K562 (cell line): ENCODE results near the gene NAGPA. TPM values are rescaled to one million over a fixed set of nuclear protein-coding genes. Genes with fewer than 3 reads are reported as not detected.

Experiments used
- ATAC-seq: fragments of 200-7000 bp; cut with Tn5 transposase; 3 replicates; pipeline ENCODE4 v1.9.1; 2020; ENCODE audit warnings: moderate library complexity
- BruUV-seq: library from RNA; stranded (reverse); fragments of 400-500 nt; replicated peaks from 2 replicates; lab custom pipeline; 2021; lab: Mats Ljungman, UMichigan
- CTCF ChIA-PET: fragments of 300-600 bp; formaldehyde crosslinking; extraction: SDS; loops from one replicate; lab custom pipeline; 2021; ENCODE audit warnings: low intra/inter-chr PET ratio; lab: Yijun Ruan, JAX
- POLR2A ChIA-PET: fragments of 300-600, 350-650 bp; sonication (Branson Sonifier 250); formaldehyde crosslinking; extraction: SDS; loops from one replicate; lab custom pipeline; 2021; ENCODE audit warnings: antibody characterized with exemption, inconsistent platforms; lab: Yijun Ruan, JAX
- DNase-seq, 4 experiments: peaks; one replicate each; pipeline versions ENCODE4 v3.0.0 to v3.0.0-alpha.2; 2011 to 2018; ENCODE audit warnings: low spot score in 3 of 4, mixed read lengths in 3 of 4; ENCODE audit errors: extremely low read depth in 1 of 4
- FAIRE-seq: peaks from 2 replicates; lab custom pipeline; 2011; peaks lifted over from hg19 to GRCh38; lab: Jason Lieb, UNC
- H2AFZ ChIP-seq: 2 replicates; pipeline ENCODE4 v1.6.0; 2011; ENCODE audit warnings: low read depth, low read length, control low read depth, inconsistent platforms
- H3K27ac ChIP-seq: fragments of 200-600 bp; 3 replicates; pipeline ENCODE4 v1.8.0; 2011; ENCODE audit warnings: low read depth, mild to moderate bottlenecking, control low read depth, inconsistent platforms, low read length, moderate library complexity, mixed read lengths; ENCODE audit errors: extremely low read depth
- H3K27me3 ChIP-seq, 2 experiments: fragments of 300-600 bp in 1 of 2; 2 replicates in 1 of 2; 3 replicates in 1 of 2; pipeline versions ENCODE4 v1.6.0 to v1.8.0; 2011; ENCODE audit warnings: inconsistent platforms in 2 of 2, low read length in 2 of 2, mild to moderate bottlenecking in 1 of 2, mixed read lengths in 1 of 2, moderate library complexity in 1 of 2; ENCODE audit not compliant: control insufficient read depth in 2 of 2, insufficient read depth in 2 of 2
- H3K36me3 ChIP-seq: fragments of 300-600 bp; 3 replicates; pipeline ENCODE4 v1.8.0; 2011; ENCODE audit warnings: mild to moderate bottlenecking, low read length, inconsistent platforms; ENCODE audit not compliant: control insufficient read depth, insufficient read depth
- H3K4me1 ChIP-seq, 2 experiments: fragments of 200-600 bp in 1 of 2; replicated peaks in 1 of 2; 2 replicates in 1 of 2; 3 replicates in 1 of 2; pipeline versions ENCODE4 v1.5.1 to v1.8.0; 2011; ENCODE audit warnings: inconsistent platforms in 2 of 2, low read length in 2 of 2, mild to moderate bottlenecking in 1 of 2, mixed read lengths in 1 of 2, moderate library complexity in 1 of 2; ENCODE audit not compliant: control insufficient read depth in 2 of 2, insufficient read depth in 2 of 2
- H3K4me2 ChIP-seq: 2 replicates; pipeline ENCODE4 v1.6.1; 2011; ENCODE audit warnings: low read length, control low read depth, inconsistent platforms, mixed read lengths; ENCODE audit not compliant: insufficient read depth
- H3K4me3 ChIP-seq: fragments of 200-600 bp; sonication (generic), shearing (Covaris generic); 2 replicates; pipeline ENCODE4 v1.5.1; 2016; ENCODE audit warnings: control low read depth, inconsistent platforms
- H3K79me2 ChIP-seq: fragments of 200-600 bp; 3 replicates; pipeline ENCODE4 v1.8.0; 2011; ENCODE audit warnings: low read length, inconsistent platforms; ENCODE audit not compliant: control insufficient read depth, insufficient read depth
- H3K9ac ChIP-seq, 2 experiments: 2 replicates each; pipeline versions ENCODE4 v1.6.0 to v1.6.1; 2011; ENCODE audit warnings: low read depth in 2 of 2, low read length in 2 of 2, control low read depth in 1 of 2, inconsistent platforms in 1 of 2, mild to moderate bottlenecking in 1 of 2, mixed read lengths in 1 of 2; ENCODE audit not compliant: insufficient read depth in 1 of 2
- H3K9me1 ChIP-seq: one replicate; pipeline ENCODE4 v1.6.0; 2011; ENCODE audit warnings: inconsistent platforms, mild to moderate bottlenecking, low read length, moderate library complexity; ENCODE audit not compliant: control insufficient read depth, insufficient read depth
- H3K9me3 ChIP-seq: replicated peaks from 2 replicates; pipeline ENCODE4 v1.5.1; 2011; ENCODE audit warnings: low read depth, low read length, inconsistent platforms; ENCODE audit not compliant: control insufficient read depth, insufficient read depth
- H4K20me1 ChIP-seq: replicated peaks from 2 replicates; pipeline ENCODE4 v1.6.1; 2011; ENCODE audit warnings: low read length, inconsistent platforms, mixed read lengths; ENCODE audit not compliant: control insufficient read depth, insufficient read depth
- ARHGAP35 ChIP-seq: fragments of 450-650 bp; IDR thresholded peaks from 2 replicates; pipeline ENCODE4 v1.6.1; 2018; ENCODE audit not compliant: partially characterized antibody
- ATF6 ChIP-seq: sonication (generic); formaldehyde crosslinking; IDR thresholded peaks from 2 replicates; pipeline ENCODE4 v1.4.0; 2020; ENCODE audit warnings: mild to moderate bottlenecking, missing genetic modification reagents
- CBFB ChIP-seq: sonication (generic); formaldehyde crosslinking; IDR thresholded peaks from 2 replicates; pipeline ENCODE4 v1.4.0; 2020; ENCODE audit warnings: mild to moderate bottlenecking, missing genetic modification reagents
- HNRNPLL ChIP-seq: fragments of 200-400 bp; formaldehyde crosslinking; IDR thresholded peaks from 2 replicates; pipeline ENCODE4 v1.6.1; 2017; ENCODE audit warnings: low read length, low read depth, mild to moderate bottlenecking; ENCODE audit not compliant: poor library complexity, severe bottlenecking
- JUND ChIP-seq, 2 experiments: IDR thresholded peaks; 2 replicates in 1 of 2; 3 replicates in 1 of 2; pipeline ENCODE4 v1.6.1; 2011; ENCODE audit warnings: borderline replicate concordance in 2 of 2, low read depth in 2 of 2, low read length in 2 of 2, improper control_type of control experiment in 1 of 2, missing biosample characterization in 1 of 2, missing genetic modification characterization in 1 of 2, missing genetic modification reagents in 1 of 2
- KLF13 ChIP-seq: fragments of 450-650 bp; IDR thresholded peaks from 2 replicates; pipeline ENCODE4 v1.6.1; 2016; ENCODE audit warnings: missing genetic modification characterization, low read depth, mild to moderate bottlenecking, missing compliant biosample characterization, moderate library complexity, borderline replicate concordance
- MAFF ChIP-seq: IDR thresholded peaks from 2 replicates; pipeline ENCODE4 v1.6.1; 2012; ENCODE audit warnings: low read length, improper control_type of control experiment
- MBD1 ChIP-seq: fragments of 250-450 bp; sonication (Bioruptor Pico); IDR thresholded peaks from 2 replicates; pipeline ENCODE4 v1.8.0; 2022; ENCODE audit warnings: inconsistent platforms
- MEF2D ChIP-seq: conservative IDR thresholded peaks from 2 replicates; pipeline ENCODE4 v1.6.1; 2016; ENCODE audit warnings: low read depth, missing genetic modification characterization, missing compliant biosample characterization
- POLR2H ChIP-seq: IDR thresholded peaks from 2 replicates; pipeline ENCODE4 v1.6.1; 2016; ENCODE audit warnings: missing genetic modification characterization, low read depth, mild to moderate bottlenecking, control low read depth, missing compliant biosample characterization, moderate library complexity
- U2AF1 ChIP-seq: fragments of 200-400 bp; formaldehyde crosslinking; optimal IDR thresholded peaks from 2 replicates; pipeline ENCODE3; 2017; ENCODE audit warnings: mild to moderate bottlenecking, low read depth, low read length, moderate library complexity
- ZFX ChIP-seq: sonication (generic); formaldehyde crosslinking; IDR thresholded peaks from 2 replicates; pipeline ENCODE4 v1.8.0; 2022; ENCODE audit warnings: mild to moderate bottlenecking, missing genetic modification reagents, moderate library complexity
- WGBS: fragments of 100-300 bp; shearing (Covaris generic); methylation state at CpG from one replicate; pipeline ENCODE4 v1.1.6; 2016; ENCODE audit warnings: low coverage, mixed read lengths; ENCODE audit not compliant: insufficient coverage; ENCODE audit errors: missing lambda C conversion rate; 5-methylcytosine and 5-hydroxymethylcytosine counted together
- in situ Hi-C: fragments of 300-500 bp; cut with MboI; formaldehyde crosslinking; loops from 4 replicates; pipeline ENCODE4 v1.15.0; 2018; ENCODE audit warnings: inconsistent platforms, mixed read lengths
- intact Hi-C: fragments of 100-400 bp; cut with micrococcal nuclease; formaldehyde crosslinking; loops from 2 replicates; pipeline ENCODE4 v1.14.2; 2022
- polyA plus RNA-seq, 8 experiments: library from polyadenylated mRNA; depleted of rRNA in 4 of 8; stranded (reverse) in 5 of 8; unstranded in 3 of 8; fragments of >200 nt; fragmentation: Nextera tagmentation in 2 of 8; fragmentation: Illumina TruSeq in 1 of 8; extraction: Ambion mirVana in 2 of 8; extraction: Trizol in 1 of 8; gene quantifications; 2 replicates each; pipeline versions ENCODE4 v1.2.1 to v1.2.3, GENCODE V29; 2011 to 2014; ENCODE audit warnings: inconsistent platforms in 1 of 8, missing spikeins in 1 of 8
- total RNA-seq, 7 experiments: library from RNA; depleted of rRNA in 6 of 7; stranded (reverse); fragments of >200 nt in 6 of 7; fragmentation: Illumina TruSeq in 2 of 7; extraction: Trizol in 2 of 7; gene quantifications; 2 replicates each; pipeline versions ENCODE4 v1.2.1 to v1.2.3, GENCODE V29; 2011 to 2021; ENCODE audit warnings: low replicate concordance in 1 of 7
- TF ChIP-seq, protein P1 (sequence below): fragments of 450-650 bp; conservative IDR thresholded peaks from 2 replicates; pipeline ENCODE4 v1.6.1; 2016; ENCODE audit warnings: missing genetic modification characterization, low read depth, mild to moderate bottlenecking, control low read depth, missing compliant biosample characterization
- TF ChIP-seq, protein P2 (sequence below): fragments of 250-450 bp; sonication (Bioruptor Pico); IDR thresholded peaks from 2 replicates; pipeline ENCODE4 v1.9.0; 2021; ENCODE audit warnings: mild to moderate bottlenecking, inconsistent platforms

The NAGPA gene
- total and polyA plus RNA-seq, 9 of the 15 experiments (the other 6 are each of a cell fraction or from before 2014, with no cell fraction given): 0.15 to 12.7 (median 4.6) TPM

DNA sequence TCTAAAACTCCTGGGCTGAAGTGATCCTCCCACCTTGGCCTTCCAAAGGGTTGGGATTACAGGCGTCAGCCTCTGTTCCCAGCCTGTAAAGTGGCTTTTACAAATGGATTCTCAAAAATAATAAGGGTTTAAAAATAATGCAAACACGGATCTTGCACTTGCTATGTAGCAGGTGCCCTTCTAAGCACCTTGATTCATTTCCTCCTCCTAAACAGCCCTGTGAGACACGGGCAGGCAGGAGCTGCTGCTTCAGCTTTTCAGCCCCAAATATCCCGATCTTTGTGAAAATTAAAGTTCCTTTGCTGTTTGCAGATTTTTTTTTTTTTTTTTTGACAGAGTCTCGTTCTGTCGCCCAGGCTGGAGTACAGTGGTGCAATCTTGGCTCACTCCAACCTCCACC, 31.7 kb downstream of the NAGPA start:
- Histone ChIP-seq H3K4me3 (no peak overlapping the region), H3K4me1 (peaks cover 0 to 9% of the 10 kb centered on the region in 2 experiments; a peak in 2 of 5 replicates), H3K9ac (no peak overlapping the region), H3K27me3 (peaks cover 44 to 71% of the 10 kb centered on the region in 2 experiments; a peak in 4 of 5 replicates), H2AFZ (no peak overlapping the region), H3K27ac (no peak overlapping the region), H3K79me2 (no peaks in the 10 kb centered on the region), H3K36me3 (no peaks in the 10 kb centered on the region)
- ChIA-PET CTCF (no interaction called here), POLR2A (no interaction called here)
- in situ Hi-C loops: no loop called here
- ATAC-seq: no peak
- FAIRE-seq: no peak
- 0% methylated on average over 4 of the region's 6 CpGs for WGBS
- TF ChIP-seq ARHGAP35 (no peak), POLR2H (no peak), HNRNPLL (no peak), ATF6 (no peak), CBFB (no peak), ZFX (CRISPR knock-in tag) (no peak), JUND (IDR thresholded peaks at IDR 0.05; ENCODE audit: borderline replicate concordance, low read depth, low read length) (no peak), JUND (tag; IDR thresholded peaks at IDR 0.05; ENCODE audit: borderline replicate concordance, low read depth, low read length) (no peak), MBD1 (no peak), MAFF (no peak), KLF13 (tag) (no peak), MEF2D (tag) (no peak), U2AF1 (no peak)
- TF ChIP-seq, protein P1, sequence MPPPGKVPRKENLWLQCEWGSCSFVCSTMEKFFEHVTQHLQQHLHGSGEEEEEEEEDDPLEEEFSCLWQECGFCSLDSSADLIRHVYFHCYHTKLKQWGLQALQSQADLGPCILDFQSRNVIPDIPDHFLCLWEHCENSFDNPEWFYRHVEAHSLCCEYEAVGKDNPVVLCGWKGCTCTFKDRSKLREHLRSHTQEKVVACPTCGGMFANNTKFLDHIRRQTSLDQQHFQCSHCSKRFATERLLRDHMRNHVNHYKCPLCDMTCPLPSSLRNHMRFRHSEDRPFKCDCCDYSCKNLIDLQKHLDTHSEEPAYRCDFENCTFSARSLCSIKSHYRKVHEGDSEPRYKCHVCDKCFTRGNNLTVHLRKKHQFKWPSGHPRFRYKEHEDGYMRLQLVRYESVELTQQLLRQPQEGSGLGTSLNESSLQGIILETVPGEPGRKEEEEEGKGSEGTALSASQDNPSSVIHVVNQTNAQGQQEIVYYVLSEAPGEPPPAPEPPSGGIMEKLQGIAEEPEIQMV (tag): no peak
- TF ChIP-seq, protein P2, sequence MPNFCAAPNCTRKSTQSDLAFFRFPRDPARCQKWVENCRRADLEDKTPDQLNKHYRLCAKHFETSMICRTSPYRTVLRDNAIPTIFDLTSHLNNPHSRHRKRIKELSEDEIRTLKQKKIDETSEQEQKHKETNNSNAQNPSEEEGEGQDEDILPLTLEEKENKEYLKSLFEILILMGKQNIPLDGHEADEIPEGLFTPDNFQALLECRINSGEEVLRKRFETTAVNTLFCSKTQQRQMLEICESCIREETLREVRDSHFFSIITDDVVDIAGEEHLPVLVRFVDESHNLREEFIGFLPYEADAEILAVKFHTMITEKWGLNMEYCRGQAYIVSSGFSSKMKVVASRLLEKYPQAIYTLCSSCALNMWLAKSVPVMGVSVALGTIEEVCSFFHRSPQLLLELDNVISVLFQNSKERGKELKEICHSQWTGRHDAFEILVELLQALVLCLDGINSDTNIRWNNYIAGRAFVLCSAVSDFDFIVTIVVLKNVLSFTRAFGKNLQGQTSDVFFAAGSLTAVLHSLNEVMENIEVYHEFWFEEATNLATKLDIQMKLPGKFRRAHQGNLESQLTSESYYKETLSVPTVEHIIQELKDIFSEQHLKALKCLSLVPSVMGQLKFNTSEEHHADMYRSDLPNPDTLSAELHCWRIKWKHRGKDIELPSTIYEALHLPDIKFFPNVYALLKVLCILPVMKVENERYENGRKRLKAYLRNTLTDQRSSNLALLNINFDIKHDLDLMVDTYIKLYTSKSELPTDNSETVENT (CRISPR knock-in tag): no peak
- TF ChIP-seq, all 486 proteins: peak for 0
- H3K4me2 ChIP-seq: no peak overlapping the region
- BruUV-seq: no TSS peak
- DNase-seq: no peak
- H3K9me3 ChIP-seq: no peaks in the 10 kb centered on the region
- intact Hi-C loops: no loop called here
- H4K20me1 ChIP-seq: peaks cover 3% of the 10 kb centered on the region; the same call in 1 of the 2 replicates
- H3K9me1 ChIP-seq: no peaks in the 10 kb centered on the region
